ENCODE measurements around the gene ABTB2.

The ABTB2 gene

GRCh38 chr11:34299284-34299972 is 58.4 kb downstream of the ABTB2 start:
- H3K27ac ChIP-seq (replicated peaks), result no peak overlapping the region
- no peak for DNase-seq (ENCODE audit: low read depth in 1 of 2, low spot score in 1 of 2)
- TF ChIP-seq CTCF (IDR thresholded peaks at IDR 0.05; ENCODE audit: insufficient read depth, low read length) (no peak), REST (IDR thresholded peaks at IDR 0.05; ENCODE audit: insufficient replicate concordance, low read depth) (no peak), GABPA (IDR thresholded peaks at IDR 0.05; ENCODE audit: low read depth) (no peak), SPI1 (IDR thresholded peaks at IDR 0.05; ENCODE audit: borderline replicate concordance, low read depth) (no peak), POLR2AphosphoS5 (IDR thresholded peaks at IDR 0.05; ENCODE audit: low read depth) (no peak)
- no peaks in the 10 kb centered on the region for H3K27me3 ChIP-seq (ENCODE audit: insufficient read depth, poor library complexity, severe bottlenecking)
- no peak overlapping the region for H3K4me3 ChIP-seq (replicated peaks; ENCODE audit: insufficient read depth, low read length)

GRCh38 chr11:34298871-34299270 is 58.9 kb downstream of the ABTB2 start:
- no peaks in the 10 kb centered on the region for H3K27me3 ChIP-seq (ENCODE audit: insufficient read depth, poor library complexity, severe bottlenecking)

More at GRCh38 chr11:34298871-34299270, 58.9 kb downstream of the ABTB2 start:
- DNase-seq (ENCODE audit: low read depth in 1 of 2, low spot score in 1 of 2), result no peak
- no peak for TF ChIP-seq CTCF (IDR thresholded peaks at IDR 0.05; ENCODE audit: insufficient read depth, low read length)
- no peak for TF ChIP-seq SPI1 (IDR thresholded peaks at IDR 0.05; ENCODE audit: borderline replicate concordance, low read depth)
- no peak for TF ChIP-seq POLR2AphosphoS5 (IDR thresholded peaks at IDR 0.05; ENCODE audit: low read depth)
- no peak for TF ChIP-seq REST (IDR thresholded peaks at IDR 0.05; ENCODE audit: insufficient replicate concordance, low read depth)
- no peak for TF ChIP-seq GABPA (IDR thresholded peaks at IDR 0.05; ENCODE audit: low read depth)
- Histone ChIP-seq H3K4me3 (replicated peaks; ENCODE audit: insufficient read depth, low read length) (no peak overlapping the region), H3K27ac (replicated peaks) (no peak overlapping the region)
